Measurements from ENCODE around the gene ZNF226.

Gene ZNF226

DNA sequence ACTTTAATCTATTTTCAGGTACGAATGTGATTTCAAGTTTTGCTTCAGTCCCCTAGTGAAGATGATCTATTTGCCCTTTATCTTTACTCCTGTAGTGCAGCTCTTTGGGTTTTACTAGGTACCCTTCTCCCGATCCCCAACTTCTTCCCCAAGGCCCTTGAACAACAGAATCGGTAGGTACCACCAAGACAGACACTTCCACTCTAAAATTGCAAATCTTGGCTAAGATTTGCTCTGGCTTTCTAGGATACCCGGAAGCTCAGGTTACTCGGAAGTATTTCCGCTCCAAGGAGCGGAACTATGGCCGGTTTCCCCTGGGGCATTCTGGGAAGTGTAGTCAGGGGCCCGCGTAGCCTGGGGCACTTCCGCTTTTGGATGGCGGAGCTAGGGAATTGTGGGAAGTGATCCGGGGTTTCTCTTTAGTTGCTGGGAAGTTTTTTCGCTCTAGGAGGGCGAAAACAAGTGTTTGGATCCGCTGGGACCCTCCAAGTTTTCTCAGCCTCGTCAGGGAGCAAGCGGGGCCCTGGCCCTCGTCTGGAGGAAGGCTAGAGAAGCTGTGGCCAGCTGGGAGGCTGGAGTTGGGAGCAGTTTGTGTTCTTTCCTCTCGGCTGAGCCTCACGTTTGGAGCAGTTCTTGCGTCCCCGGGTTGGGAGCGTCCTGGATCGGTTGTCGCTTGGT lies 42.4 kb downstream of the ZNF226 start:
- peak; percentile 96 for ATAC-seq
- TF ChIP-seq ISL1 (CRISPR knock-in tag; IDR thresholded peaks at IDR 0.05) = no peak
- 0 out of 2 replicates have a peak, but pooled peaks have one; percentile 59 for TF ChIP-seq SNAI2 (CRISPR knock-in tag; IDR thresholded peaks at IDR 0.05)
- TF ChIP-seq RARB (CRISPR knock-in tag; IDR thresholded peaks at IDR 0.05) = no peak
- TF ChIP-seq, protein P1, sequence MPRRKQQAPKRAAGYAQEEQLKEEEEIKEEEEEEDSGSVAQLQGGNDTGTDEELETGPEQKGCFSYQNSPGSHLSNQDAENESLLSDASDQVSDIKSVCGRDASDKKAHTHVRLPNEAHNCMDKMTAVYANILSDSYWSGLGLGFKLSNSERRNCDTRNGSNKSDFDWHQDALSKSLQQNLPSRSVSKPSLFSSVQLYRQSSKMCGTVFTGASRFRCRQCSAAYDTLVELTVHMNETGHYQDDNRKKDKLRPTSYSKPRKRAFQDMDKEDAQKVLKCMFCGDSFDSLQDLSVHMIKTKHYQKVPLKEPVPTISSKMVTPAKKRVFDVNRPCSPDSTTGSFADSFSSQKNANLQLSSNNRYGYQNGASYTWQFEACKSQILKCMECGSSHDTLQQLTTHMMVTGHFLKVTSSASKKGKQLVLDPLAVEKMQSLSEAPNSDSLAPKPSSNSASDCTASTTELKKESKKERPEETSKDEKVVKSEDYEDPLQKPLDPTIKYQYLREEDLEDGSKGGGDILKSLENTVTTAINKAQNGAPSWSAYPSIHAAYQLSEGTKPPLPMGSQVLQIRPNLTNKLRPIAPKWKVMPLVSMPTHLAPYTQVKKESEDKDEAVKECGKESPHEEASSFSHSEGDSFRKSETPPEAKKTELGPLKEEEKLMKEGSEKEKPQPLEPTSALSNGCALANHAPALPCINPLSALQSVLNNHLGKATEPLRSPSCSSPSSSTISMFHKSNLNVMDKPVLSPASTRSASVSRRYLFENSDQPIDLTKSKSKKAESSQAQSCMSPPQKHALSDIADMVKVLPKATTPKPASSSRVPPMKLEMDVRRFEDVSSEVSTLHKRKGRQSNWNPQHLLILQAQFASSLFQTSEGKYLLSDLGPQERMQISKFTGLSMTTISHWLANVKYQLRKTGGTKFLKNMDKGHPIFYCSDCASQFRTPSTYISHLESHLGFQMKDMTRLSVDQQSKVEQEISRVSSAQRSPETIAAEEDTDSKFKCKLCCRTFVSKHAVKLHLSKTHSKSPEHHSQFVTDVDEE (CRISPR knock-in tag; IDR thresholded peaks at IDR 0.05) = peak; percentile 64
- no peak for TF ChIP-seq ZNF565 (CRISPR knock-in tag; conservative IDR thresholded peaks at IDR 0.05; ENCODE audit: low read depth)
- TF ChIP-seq CSDC2 (CRISPR knock-in tag; IDR thresholded peaks at IDR 0.05) = peak; percentile 40; the same call in 1 of the 2 replicates
- TF ChIP-seq BACH2 (CRISPR knock-in tag; IDR thresholded peaks at IDR 0.05; ENCODE audit: borderline replicate concordance) = no peak
- TF ChIP-seq, protein P2, sequence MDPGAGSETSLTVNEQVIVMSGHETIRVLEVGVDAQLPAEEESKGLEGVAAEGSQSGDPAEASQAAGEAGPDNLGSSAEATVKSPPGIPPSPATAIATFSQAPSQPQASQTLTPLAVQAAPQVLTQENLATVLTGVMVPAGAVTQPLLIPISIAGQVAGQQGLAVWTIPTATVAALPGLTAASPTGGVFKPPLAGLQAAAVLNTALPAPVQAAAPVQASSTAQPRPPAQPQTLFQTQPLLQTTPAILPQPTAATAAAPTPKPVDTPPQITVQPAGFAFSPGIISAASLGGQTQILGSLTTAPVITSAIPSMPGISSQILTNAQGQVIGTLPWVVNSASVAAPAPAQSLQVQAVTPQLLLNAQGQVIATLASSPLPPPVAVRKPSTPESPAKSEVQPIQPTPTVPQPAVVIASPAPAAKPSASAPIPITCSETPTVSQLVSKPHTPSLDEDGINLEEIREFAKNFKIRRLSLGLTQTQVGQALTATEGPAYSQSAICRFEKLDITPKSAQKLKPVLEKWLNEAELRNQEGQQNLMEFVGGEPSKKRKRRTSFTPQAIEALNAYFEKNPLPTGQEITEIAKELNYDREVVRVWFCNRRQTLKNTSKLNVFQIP (CRISPR knock-in tag; IDR thresholded peaks at IDR 0.05; ENCODE audit: borderline replicate concordance, low read depth) = no peak

DNA sequence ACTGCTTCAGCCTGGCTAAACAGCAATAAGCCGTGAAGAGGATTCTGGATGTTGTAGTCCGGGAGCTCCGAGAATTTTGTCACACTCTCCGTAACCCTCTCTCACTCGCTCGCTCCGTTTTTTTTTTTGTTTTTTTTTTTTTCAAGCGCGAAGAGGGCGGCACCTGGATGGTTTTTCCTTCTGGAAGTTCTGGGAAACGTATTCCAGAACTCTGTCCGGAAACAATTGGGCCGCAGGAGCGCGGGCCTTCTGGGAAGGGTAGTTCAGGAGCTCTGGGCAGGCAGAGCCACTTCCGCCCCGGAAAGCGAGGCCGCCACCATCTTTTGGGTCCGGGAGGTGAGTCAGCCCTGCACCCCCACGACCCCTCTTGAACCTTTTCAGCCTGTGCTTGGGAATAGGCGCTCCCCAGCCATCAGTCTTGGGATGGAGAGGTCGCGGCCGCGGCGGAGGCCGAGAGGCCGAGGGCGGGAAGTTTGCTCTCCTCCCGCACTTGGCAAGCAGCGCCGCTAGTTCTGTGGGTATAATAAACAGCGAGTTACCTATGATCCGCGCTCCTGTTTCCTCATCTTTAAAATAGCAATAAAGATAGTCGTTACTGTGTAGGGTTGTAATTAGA lies 47.5 kb downstream of the ZNF226 start, which contains the start of gene ZNF227:
ZNF227 (plus strand) TSS at position 283 of the 616 bp plus-strand sequence. CDS start 5,261 bp downstream, outside the sequence.
- TF ChIP-seq ZNF8 (CRISPR knock-in tag; IDR thresholded peaks at IDR 0.05) = no peak
- TF ChIP-seq ARNTL (CRISPR knock-in tag; IDR thresholded peaks at IDR 0.05; ENCODE audit: borderline replicate concordance, low read depth) = no peak
- no peak for TF ChIP-seq RARB (CRISPR knock-in tag; IDR thresholded peaks at IDR 0.05)
- TF ChIP-seq OSR1 (CRISPR knock-in tag; IDR thresholded peaks at IDR 0.05) = no peak
- TF ChIP-seq, protein P1 (CRISPR knock-in tag; IDR thresholded peaks at IDR 0.05) = peak; percentile 28; the same call in 1 of the 2 replicates
- TF ChIP-seq, protein P2 (CRISPR knock-in tag; IDR thresholded peaks at IDR 0.05; ENCODE audit: borderline replicate concordance, low read depth) = 0 out of 2 replicates have a peak, but pooled peaks have one; percentile 50
- TF ChIP-seq ZC3H10 (CRISPR knock-in tag; IDR thresholded peaks at IDR 0.05) = no peak
- no peak for TF ChIP-seq SNAI2 (CRISPR knock-in tag; IDR thresholded peaks at IDR 0.05)
- no peak for TF ChIP-seq PATZ1 (CRISPR knock-in tag; IDR thresholded peaks at IDR 0.05; ENCODE audit: borderline replicate concordance)
- no peak for TF ChIP-seq TCF4 (CRISPR knock-in tag; IDR thresholded peaks at IDR 0.05; ENCODE audit: borderline replicate concordance)
- TF ChIP-seq BACH2 (CRISPR knock-in tag; IDR thresholded peaks at IDR 0.05; ENCODE audit: borderline replicate concordance) = no peak
- no peak for TF ChIP-seq ZFP3 (CRISPR knock-in tag; IDR thresholded peaks at IDR 0.05)
- ATAC-seq = peak; percentile 98

DNA sequence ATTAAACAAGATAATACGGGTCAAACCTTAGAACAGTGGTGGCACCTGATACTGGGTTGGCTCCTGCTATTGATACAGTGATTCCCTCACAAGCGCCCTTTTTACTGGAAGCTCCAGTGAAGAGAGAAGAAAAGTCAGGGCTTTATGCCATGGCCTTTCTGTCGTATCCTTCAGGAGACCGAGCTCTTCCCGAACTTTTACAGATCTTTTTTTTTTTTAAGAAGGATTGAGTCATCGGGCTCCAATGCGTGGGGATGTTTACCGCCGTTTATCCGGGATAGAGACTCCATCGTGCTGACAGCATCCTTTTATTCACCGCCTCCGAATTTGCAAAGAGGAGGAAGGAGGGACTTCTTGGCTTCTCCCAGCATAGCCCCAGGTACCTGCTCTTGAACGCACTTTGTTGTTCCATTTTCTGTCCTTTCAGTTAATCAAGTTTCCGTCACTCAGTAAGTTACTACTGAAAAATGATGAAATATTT lies 48.0 kb downstream of the ZNF226 start:
- ATAC-seq = peak; percentile 52
- TF ChIP-seq ZC3H10 (CRISPR knock-in tag; IDR thresholded peaks at IDR 0.05) = no peak
- no peak for TF ChIP-seq PPARA (CRISPR knock-in tag; IDR thresholded peaks at IDR 0.05; ENCODE audit: borderline replicate concordance)
- TF ChIP-seq, protein P2 (CRISPR knock-in tag; IDR thresholded peaks at IDR 0.05; ENCODE audit: borderline replicate concordance, low read depth) = no peak
- no peak for TF ChIP-seq RARB (CRISPR knock-in tag; IDR thresholded peaks at IDR 0.05)
- TF ChIP-seq ESRRG (CRISPR knock-in tag; IDR thresholded peaks at IDR 0.05) = no peak
- no peak for TF ChIP-seq CSDC2 (CRISPR knock-in tag; IDR thresholded peaks at IDR 0.05)
- TF ChIP-seq BACH2 (CRISPR knock-in tag; IDR thresholded peaks at IDR 0.05; ENCODE audit: borderline replicate concordance) = no peak
- TF ChIP-seq ISL1 (CRISPR knock-in tag; IDR thresholded peaks at IDR 0.05) = no peak
- TF ChIP-seq ZFP30 (CRISPR knock-in tag; IDR thresholded peaks at IDR 0.05) = no peak
- TF ChIP-seq, protein P1 (CRISPR knock-in tag; IDR thresholded peaks at IDR 0.05) = no peak
- no peak for TF ChIP-seq ZFP3 (CRISPR knock-in tag; IDR thresholded peaks at IDR 0.05)
